ENCODE data around the gene PRKCQ.
A peak's percentile ranks its signal among the peaks of the same experiment; 100 is the strongest.
"Not testable (repeated sequence)": the region's sequence is repeated elsewhere in the genome, so short reads cannot be mapped to it uniquely, and the experiment has no call there.

PRKCQ gene

DNA sequence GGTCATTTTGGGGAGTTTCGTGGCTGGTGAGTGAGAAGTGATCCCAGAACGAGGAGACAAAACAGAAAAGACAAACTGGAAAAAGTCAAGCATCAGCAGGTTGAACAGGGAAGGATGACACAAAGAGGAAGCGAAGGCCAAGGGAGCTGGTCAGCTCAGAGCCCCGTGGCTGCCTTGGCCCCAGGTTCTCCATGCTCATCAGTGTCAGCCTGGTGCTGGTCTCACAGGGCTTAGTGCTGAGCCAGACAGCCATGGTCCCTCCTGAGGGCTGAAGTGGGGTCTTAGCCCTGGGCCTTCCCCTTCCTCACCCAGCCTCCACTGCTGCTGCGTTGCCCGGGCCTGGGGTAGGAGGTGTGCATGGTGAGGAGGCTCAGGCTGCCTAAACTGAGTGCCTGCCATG lies 193.7 kb downstream of the PRKCQ start:
- no peak overlapping the region for H3K4me3 ChIP-seq (ENCODE audit: low read length)
- TF ChIP-seq, protein P1, sequence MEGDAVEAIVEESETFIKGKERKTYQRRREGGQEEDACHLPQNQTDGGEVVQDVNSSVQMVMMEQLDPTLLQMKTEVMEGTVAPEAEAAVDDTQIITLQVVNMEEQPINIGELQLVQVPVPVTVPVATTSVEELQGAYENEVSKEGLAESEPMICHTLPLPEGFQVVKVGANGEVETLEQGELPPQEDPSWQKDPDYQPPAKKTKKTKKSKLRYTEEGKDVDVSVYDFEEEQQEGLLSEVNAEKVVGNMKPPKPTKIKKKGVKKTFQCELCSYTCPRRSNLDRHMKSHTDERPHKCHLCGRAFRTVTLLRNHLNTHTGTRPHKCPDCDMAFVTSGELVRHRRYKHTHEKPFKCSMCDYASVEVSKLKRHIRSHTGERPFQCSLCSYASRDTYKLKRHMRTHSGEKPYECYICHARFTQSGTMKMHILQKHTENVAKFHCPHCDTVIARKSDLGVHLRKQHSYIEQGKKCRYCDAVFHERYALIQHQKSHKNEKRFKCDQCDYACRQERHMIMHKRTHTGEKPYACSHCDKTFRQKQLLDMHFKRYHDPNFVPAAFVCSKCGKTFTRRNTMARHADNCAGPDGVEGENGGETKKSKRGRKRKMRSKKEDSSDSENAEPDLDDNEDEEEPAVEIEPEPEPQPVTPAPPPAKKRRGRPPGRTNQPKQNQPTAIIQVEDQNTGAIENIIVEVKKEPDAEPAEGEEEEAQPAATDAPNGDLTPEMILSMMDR (conservative IDR thresholded peaks at IDR 0.05; ENCODE audit: low read depth, low read length) = no peak
- DNase-seq (ENCODE audit: low read depth) = no peak

DNA sequence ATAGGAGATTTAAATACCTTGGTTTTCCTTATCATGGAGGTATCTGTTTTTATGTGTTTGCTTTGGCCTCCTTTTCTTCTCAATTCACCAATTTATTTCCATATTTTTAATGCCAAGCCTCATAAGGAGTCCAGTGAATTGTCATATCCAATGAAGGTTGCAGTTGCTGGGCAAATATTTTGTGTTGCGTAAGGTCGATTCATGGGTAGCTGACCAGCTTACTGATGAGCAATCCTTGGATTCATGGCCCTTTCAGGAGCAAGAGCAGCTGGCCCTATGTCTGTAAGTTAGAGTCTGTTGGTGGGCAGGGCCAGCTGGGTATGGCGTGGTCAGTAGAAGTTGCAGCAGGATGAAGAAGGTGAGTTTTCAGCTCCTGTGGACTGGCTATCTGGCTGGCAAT lies 194.4 kb downstream of the PRKCQ start:
- H3K4me3 ChIP-seq (ENCODE audit: low read length) = no peak overlapping the region
- peak; percentile 21 for DNase-seq (ENCODE audit: low read depth)
- TF ChIP-seq, protein P1 (conservative IDR thresholded peaks at IDR 0.05; ENCODE audit: low read depth, low read length) = no peak

DNA sequence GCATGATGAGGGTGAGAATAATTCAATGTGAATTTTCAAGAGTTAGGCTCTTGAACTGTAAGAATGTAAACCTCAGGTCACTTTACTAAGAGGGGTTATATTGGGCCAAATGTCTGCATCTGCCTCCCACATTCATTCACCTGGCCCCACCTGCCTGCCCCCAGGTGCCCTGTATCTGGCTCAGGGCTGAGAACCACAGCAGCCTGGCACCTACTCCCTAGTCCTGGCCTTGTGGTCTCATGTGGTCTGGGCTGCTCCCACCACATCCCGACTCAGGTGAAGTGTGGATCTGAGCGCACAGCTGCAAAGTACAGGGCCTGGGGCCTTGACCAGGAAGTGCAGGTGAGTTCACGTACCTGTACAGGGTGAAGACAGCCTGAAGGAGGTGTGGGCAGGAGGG lies 195.2 kb downstream of the PRKCQ start:
- H3K4me3 ChIP-seq (ENCODE audit: low read length) = no peak overlapping the region
- DNase-seq (ENCODE audit: low read depth) = no peak
- TF ChIP-seq, protein P1 (conservative IDR thresholded peaks at IDR 0.05; ENCODE audit: low read depth, low read length) = no peak

DNA sequence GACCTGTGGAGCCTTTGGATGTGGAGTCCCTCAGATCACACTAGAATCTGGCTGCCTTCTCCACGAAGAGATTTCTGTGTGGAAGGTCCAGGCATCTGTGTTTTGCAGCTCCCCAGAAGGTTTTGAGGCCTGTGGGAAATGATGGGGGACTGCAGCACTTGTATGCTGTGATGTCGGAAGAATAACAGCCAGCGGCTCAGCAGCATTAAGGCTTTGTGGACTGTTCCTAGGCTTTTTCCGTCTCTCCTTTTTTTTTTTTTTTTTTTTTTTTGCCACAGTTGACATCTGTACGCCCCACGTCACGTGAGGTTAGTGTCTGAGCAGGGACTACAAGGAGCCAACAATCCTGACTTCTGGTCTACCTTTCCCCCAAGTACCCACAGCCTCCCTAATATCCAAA lies 196.0 kb downstream of the PRKCQ start:
- H3K4me3 ChIP-seq (ENCODE audit: low read length) = no peak overlapping the region
- no peak for DNase-seq (ENCODE audit: low read depth)
- TF ChIP-seq, protein P1 (conservative IDR thresholded peaks at IDR 0.05; ENCODE audit: low read depth, low read length) = no peak

DNA sequence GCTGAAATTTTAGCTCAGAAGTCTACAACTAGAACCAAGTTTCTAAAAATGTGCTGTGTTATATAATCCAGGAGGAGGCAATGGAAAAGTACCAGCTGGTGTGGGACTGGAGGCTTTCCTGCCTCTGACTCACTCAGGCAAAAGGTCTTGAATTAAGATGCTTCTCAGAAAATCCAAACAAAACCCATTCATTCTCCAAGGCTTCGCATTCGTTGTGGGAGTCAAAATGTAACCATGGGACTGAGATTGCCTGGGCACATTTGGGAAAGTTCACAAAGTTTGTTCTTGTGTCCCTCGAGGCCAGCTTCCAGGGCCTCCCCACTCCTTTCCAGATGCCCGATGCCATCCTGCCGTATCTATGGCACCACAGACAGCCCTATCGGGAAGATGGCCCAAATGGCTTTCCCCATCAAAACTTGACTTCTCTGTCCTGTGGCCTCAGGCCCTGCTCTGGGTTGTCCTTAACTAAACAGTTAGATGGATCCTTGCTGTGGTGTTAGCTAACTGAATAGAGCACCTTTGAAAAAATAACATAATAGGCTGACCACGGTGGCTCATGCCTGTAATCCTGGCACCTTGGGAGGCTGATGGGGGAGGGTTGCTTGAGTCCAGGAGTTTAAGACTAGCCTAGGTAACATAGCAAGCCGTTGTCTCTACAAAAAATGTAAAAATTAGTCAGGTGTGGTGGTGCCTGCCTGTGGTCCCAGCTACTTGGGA lies 196.8 kb downstream of the PRKCQ start:
- no peak for DNase-seq (ENCODE audit: low read depth)
- TF ChIP-seq, protein P1 (conservative IDR thresholded peaks at IDR 0.05; ENCODE audit: low read depth, low read length) = no peak
- no peak overlapping the region for H3K4me3 ChIP-seq (ENCODE audit: low read length)

DNA sequence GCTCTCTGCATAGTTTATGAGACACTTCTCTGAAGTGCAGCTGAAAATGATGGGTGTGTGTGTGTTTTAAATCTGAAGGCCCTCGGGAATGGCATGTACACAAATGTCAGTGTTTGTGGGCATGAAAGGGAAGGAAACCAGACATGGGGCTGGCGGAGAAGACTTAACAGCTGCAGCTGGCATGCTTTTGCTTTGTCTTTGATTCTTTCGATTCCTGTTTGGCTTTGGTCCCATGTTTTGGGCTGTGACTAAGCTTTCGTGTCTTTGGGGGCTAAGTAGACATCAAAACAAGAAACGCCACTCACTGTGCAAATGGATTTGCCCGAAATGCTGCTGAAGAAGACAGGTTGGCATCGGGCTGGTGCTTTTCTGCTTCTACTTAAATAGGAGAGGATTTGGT lies 198.0 kb downstream of the PRKCQ start:
- TF ChIP-seq, protein P1 (conservative IDR thresholded peaks at IDR 0.05; ENCODE audit: low read depth, low read length) = no peak
- no peak for DNase-seq (ENCODE audit: low read depth)
- no peak overlapping the region for H3K4me3 ChIP-seq (ENCODE audit: low read length)

DNA sequence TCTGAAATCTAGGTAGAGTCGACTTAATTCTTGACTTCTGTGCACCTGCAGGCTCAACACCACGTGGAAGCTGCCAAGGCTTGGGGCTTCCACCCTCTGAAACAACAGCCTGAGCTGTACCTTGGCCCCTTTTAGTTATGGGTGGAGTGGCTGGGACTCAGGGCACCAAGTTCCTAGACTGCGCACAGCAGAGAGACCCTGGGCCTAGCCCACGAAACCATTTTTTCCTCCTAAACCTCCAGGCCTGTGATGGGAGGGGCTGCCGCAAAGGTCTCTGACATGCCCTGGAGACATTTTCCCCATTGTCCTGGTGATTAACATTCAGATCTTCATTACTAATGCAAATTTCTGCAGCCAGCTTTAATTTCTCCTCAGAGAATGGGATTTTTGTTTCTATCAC lies 199.6 kb downstream of the PRKCQ start:
- not testable (repeated sequence) for H3K4me3 ChIP-seq (ENCODE audit: low read length)

More for the DNA sequence above, 199.6 kb downstream of the PRKCQ start:
- DNase-seq (ENCODE audit: low read depth) = not testable (repeated sequence)

All from retinal pigment epithelial cell (primary cell).